GM10266 (cell line): ENCODE results near the gene DLGAP4.
A peak's percentile ranks its signal among the peaks of the same experiment; 100 is the strongest.

Experiments used
- DNase-seq: peaks from one replicate; pipeline ENCODE4 v3.0.0; 2012; ENCODE audit errors: extremely low spot score
- CTCF ChIP-seq: IDR thresholded peaks from 2 replicates; pipeline ENCODE4 v1.5.1; 2012; ENCODE audit warnings: mild to moderate bottlenecking, low read depth; ENCODE audit not compliant: control insufficient read depth, insufficient read depth; ENCODE audit errors: missing control alignments

DLGAP4 gene

DNA sequence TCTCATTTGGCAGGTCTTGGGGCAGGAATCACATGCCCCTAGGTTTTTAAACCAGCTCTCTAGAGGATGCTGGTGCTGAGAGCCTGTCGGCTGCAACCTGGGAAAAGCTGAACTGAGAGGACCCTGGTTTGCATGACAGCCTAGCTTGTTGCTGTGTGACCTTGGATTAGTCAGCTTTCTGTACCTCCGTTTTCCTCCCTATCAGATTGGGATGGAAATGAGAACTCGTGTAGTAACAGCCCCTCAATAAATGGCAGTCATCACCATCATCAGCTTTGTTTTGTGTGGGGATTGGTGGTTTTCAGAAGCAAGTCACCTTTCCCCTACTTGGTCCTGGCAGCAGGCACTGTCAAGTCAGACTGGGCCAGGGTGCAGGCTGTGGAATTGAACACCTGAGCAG, 159.9 kb downstream of the DLGAP4 start:
- no peak for DNase-seq
- no peak for TF ChIP-seq CTCF

- DNase-seq, result peak; percentile 69
- no peak for TF ChIP-seq CTCF
Observed at GRCh38 chr20:36467076-36467999, 161.2 kb downstream of the DLGAP4 start.

GRCh38 chr20:36468149-36469000, 162.2 kb downstream of the DLGAP4 start:
- TF ChIP-seq CTCF, result no peak
- DNase-seq, result no peak

GRCh38 chr20:36469973-36470372, 163.8 kb downstream of the DLGAP4 start:
- no peak for TF ChIP-seq CTCF
- DNase-seq, result no peak

DNA sequence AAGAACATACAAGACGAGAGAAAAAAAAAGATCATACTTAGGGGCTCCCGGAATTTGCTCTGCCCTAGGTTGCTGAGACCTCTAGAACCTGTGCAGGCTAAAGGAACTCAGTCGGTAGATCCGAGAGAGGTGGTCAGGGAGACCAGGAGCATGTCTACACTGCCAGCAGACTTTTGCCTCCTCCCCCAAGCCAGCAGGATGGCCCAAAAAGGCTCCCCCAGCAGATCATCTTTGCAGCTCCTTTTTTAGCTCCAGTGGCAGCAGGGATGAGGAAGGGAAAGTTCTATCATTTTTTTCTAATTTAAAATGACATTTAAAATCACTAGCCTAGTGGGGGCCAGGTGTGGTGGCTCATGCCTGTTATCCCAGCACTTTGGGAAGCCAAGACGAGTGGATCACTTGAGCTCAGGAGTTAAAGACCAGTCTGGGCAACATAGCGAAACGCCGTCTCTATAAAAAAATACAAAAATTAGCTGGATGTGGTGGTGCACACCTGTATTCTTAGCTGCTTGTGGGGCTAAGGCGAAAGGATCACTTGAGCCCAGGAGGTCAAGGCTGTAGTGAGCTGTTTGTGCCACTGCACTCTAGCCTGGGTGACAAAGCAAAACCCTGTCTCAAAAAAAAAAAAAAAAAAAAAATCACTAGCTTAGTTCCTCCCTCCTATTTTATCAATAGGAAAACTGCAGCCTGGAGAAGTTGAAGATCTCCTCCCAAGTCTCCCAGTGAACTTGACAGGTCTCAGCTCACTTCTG, 165.9 kb downstream of the DLGAP4 start:
- no peak for TF ChIP-seq CTCF
- no peak for DNase-seq

- no peak for DNase-seq
- no peak for TF ChIP-seq CTCF
Observed at GRCh38 chr20:36472637-36473090, 166.5 kb downstream of the DLGAP4 start.
